H9 (cell line): ENCODE data around the gene SCN8A. TPM values are rescaled to one million over a fixed set of nuclear protein-coding genes. Genes with fewer than 3 reads are reported as not detected.

Experiments used
- DNase-seq: peaks from one replicate; pipeline ENCODE4 v3.0.0-alpha.2; 2017
- H2AFZ ChIP-seq: one replicate; pipeline ENCODE4 v1.6.1; 2013; ENCODE audit warnings: mild to moderate bottlenecking, low read length, control low read depth, moderate library complexity
- H2AK5ac ChIP-seq: 2 replicates; pipeline ENCODE4 v1.6.1; 2013; ENCODE audit warnings: low read length, control low read depth, mixed read lengths; ENCODE audit not compliant: insufficient read length
- H2BK120ac ChIP-seq: one replicate; pipeline ENCODE4 v1.6.1; 2013; ENCODE audit warnings: low read depth, mild to moderate bottlenecking, low read length, control low read depth, inconsistent platforms; ENCODE audit not compliant: poor library complexity, severe bottlenecking
- H2BK12ac ChIP-seq: 2 replicates; pipeline ENCODE4 v1.6.1; 2013; ENCODE audit warnings: low read length, control low read depth, mixed read lengths, low read depth; ENCODE audit not compliant: insufficient read length
- H2BK15ac ChIP-seq: 2 replicates; pipeline ENCODE4 v1.6.1; 2013; ENCODE audit warnings: low read depth, low read length, control low read depth
- H2BK20ac ChIP-seq: one replicate; pipeline ENCODE4 v1.6.1; 2013; ENCODE audit warnings: low read depth, mild to moderate bottlenecking, low read length, control low read depth, inconsistent platforms; ENCODE audit not compliant: poor library complexity, severe bottlenecking
- H2BK5ac ChIP-seq: 2 replicates; pipeline ENCODE4 v1.6.1; 2013; ENCODE audit warnings: low read length, control low read depth, mixed read lengths; ENCODE audit not compliant: insufficient read length
- H3K14ac ChIP-seq: 2 replicates; pipeline ENCODE4 v1.6.1; 2013; ENCODE audit warnings: low read length, control low read depth; ENCODE audit not compliant: insufficient read depth
- H3K18ac ChIP-seq: 2 replicates; pipeline ENCODE4 v1.6.1; 2013; ENCODE audit warnings: low read depth, mild to moderate bottlenecking, mixed read lengths, low read length, control low read depth; ENCODE audit not compliant: insufficient read length
- H3K23ac ChIP-seq: 2 replicates; pipeline ENCODE4 v1.6.1; 2013; ENCODE audit warnings: low read length, control low read depth, mixed read lengths, low read depth; ENCODE audit not compliant: insufficient read length
- H3K23me2 ChIP-seq: 2 replicates; pipeline ENCODE4 v1.6.1; 2013; ENCODE audit warnings: low read depth, mild to moderate bottlenecking, mixed read lengths, low read length, control low read depth; ENCODE audit not compliant: insufficient read length, poor library complexity, severe bottlenecking
- H3K27ac ChIP-seq: 2 replicates; pipeline ENCODE4 v1.5.1; 2013; ENCODE audit warnings: low read length, control low read depth, mixed read lengths, low read depth; ENCODE audit not compliant: insufficient read length
- H3K27me3 ChIP-seq: 2 replicates; pipeline ENCODE4 v1.6.1; 2013; ENCODE audit warnings: low read length, control low read depth, inconsistent platforms; ENCODE audit not compliant: insufficient read depth
- H3K4ac ChIP-seq: 2 replicates; pipeline ENCODE4 v1.6.1; 2013; ENCODE audit warnings: low read depth, mild to moderate bottlenecking, control low read depth, inconsistent platforms, low read length, moderate library complexity
- H3K4me1 ChIP-seq: 2 replicates; pipeline ENCODE4 v1.6.1; 2013; ENCODE audit warnings: low read length, control low read depth, inconsistent platforms; ENCODE audit not compliant: insufficient read depth
- H3K4me2 ChIP-seq: 2 replicates; pipeline ENCODE4 v1.6.1; 2013; ENCODE audit warnings: low read length, control low read depth, mixed read lengths; ENCODE audit not compliant: insufficient read length, insufficient read depth
- H3K56ac ChIP-seq: 2 replicates; pipeline ENCODE4 v1.6.1; 2013; ENCODE audit warnings: low read depth, mild to moderate bottlenecking, mixed read lengths, low read length, control low read depth; ENCODE audit not compliant: insufficient read length
- H3K79me1 ChIP-seq: 2 replicates; pipeline ENCODE4 v1.6.1; 2013; ENCODE audit warnings: low read depth, mild to moderate bottlenecking, moderate library complexity, low read length, control low read depth, inconsistent platforms; ENCODE audit not compliant: insufficient read depth, poor library complexity, severe bottlenecking
- H3K79me2 ChIP-seq: 2 replicates; pipeline ENCODE4 v1.6.1; 2013; ENCODE audit warnings: low read length, control low read depth, inconsistent platforms; ENCODE audit not compliant: insufficient read depth
- H3K9ac ChIP-seq: 2 replicates; pipeline ENCODE4 v1.6.1; 2013; ENCODE audit warnings: low read length, control low read depth, mixed read lengths; ENCODE audit not compliant: insufficient read length; ENCODE audit errors: extremely low read depth
- H3K9me3 ChIP-seq: one replicate; pipeline ENCODE4 v1.6.1; 2013; ENCODE audit warnings: low read depth, low read length, inconsistent platforms; ENCODE audit not compliant: control insufficient read depth
- H3T11ph ChIP-seq: one replicate; pipeline ENCODE4 v1.6.1; 2013; ENCODE audit warnings: mild to moderate bottlenecking, low read length, control low read depth, inconsistent platforms
- H4K20me1 ChIP-seq: one replicate; pipeline ENCODE4 v1.6.1; 2013; ENCODE audit not compliant: control insufficient read depth, insufficient read length, insufficient read depth
- H4K5ac ChIP-seq: 2 replicates; pipeline ENCODE4 v1.6.1; 2013; ENCODE audit warnings: low read depth, mild to moderate bottlenecking, mixed read lengths, low read length, control low read depth; ENCODE audit not compliant: insufficient read length
- H4K8ac ChIP-seq: replicated peaks from 2 replicates; pipeline ENCODE4 v1.6.1; 2013; ENCODE audit warnings: low read length, control low read depth, mixed read lengths, low read depth; ENCODE audit not compliant: insufficient read length
- H4K91ac ChIP-seq: 2 replicates; pipeline ENCODE4 v1.6.1; 2013; ENCODE audit warnings: low read depth, mild to moderate bottlenecking, moderate library complexity, mixed read lengths, low read length, control low read depth; ENCODE audit not compliant: insufficient read length
- H3K27ac Mint-ChIP-seq, 3 experiments: 2 replicates in 2 of 3; 3 replicates in 1 of 3; pipeline ENCODE4 v1.8.0; 2020 to 2021; ENCODE audit warnings: mixed read lengths in 3 of 3, mild to moderate bottlenecking in 1 of 3, moderate library complexity in 1 of 3
- H3K27me3 Mint-ChIP-seq: 2 replicates; pipeline ENCODE4 v1.8.0; 2021; ENCODE audit warnings: low read depth, mild to moderate bottlenecking, moderate library complexity, mixed read lengths
- H3K36me3 Mint-ChIP-seq, 3 experiments: 2 replicates in 2 of 3; 3 replicates in 1 of 3; pipeline ENCODE4 v1.8.0; 2020 to 2021; ENCODE audit warnings: low read depth in 3 of 3, mixed read lengths in 3 of 3; ENCODE audit not compliant: insufficient read depth in 1 of 3
- H3K4me1 Mint-ChIP-seq, 2 experiments: 2 replicates each; pipeline ENCODE4 v1.8.0; 2020; ENCODE audit warnings: mixed read lengths in 2 of 2
- H3K4me3 Mint-ChIP-seq, 2 experiments: 2 replicates in 1 of 2; 3 replicates in 1 of 2; pipeline ENCODE4 v1.8.0; 2020 to 2021; ENCODE audit warnings: mild to moderate bottlenecking in 2 of 2, mixed read lengths in 2 of 2, moderate library complexity in 1 of 2
- H3K9me3 Mint-ChIP-seq, 2 experiments: 2 replicates in 1 of 2; 3 replicates in 1 of 2; pipeline ENCODE4 v1.8.0; 2020; ENCODE audit warnings: mild to moderate bottlenecking in 2 of 2, mixed read lengths in 2 of 2, moderate library complexity in 1 of 2
- WGBS: extraction: QIAGEN DNeasy Blood & Tissue Kit; methylation state at CpG from one replicate; pipeline ENCODE4 v1.1.7; 2013; ENCODE audit warnings: missing lambda C conversion rate, low lambda C conversion rate, mixed read lengths; ENCODE audit not compliant: insufficient read length; ENCODE audit errors: extremely low coverage; 5-methylcytosine and 5-hydroxymethylcytosine counted together
- total RNA-seq: library from RNA; stranded (reverse); gene quantifications from 2 replicates; pipeline ENCODE4 v1.2.1, GENCODE V29; 2021
- TF ChIP-seq, protein P1 (sequence below): fragments of 200-600 bp; sonication (generic); conservative IDR thresholded peaks from 3 replicates; pipeline ENCODE4 v1.8.0; 2021; ENCODE audit warnings: antibody characterized with exemption, mild to moderate bottlenecking

SCN8A gene
- total RNA-seq, 1 experiment from 2014 or later, result 15.2 TPM

- no CpG with 5 or more reads among the region's 3 CpGs for WGBS
- no peak overlapping the region for H3K56ac ChIP-seq
- no peak overlapping the region for H2BK15ac ChIP-seq
- H3K4me2 ChIP-seq, result no peak overlapping the region
- H2BK20ac ChIP-seq, result no peak overlapping the region
- no peak overlapping the region for H4K8ac ChIP-seq
- H3K4me3 Mint-ChIP-seq, result no peak overlapping the region
- H3K4me1 Mint-ChIP-seq, result no peaks in the 10 kb centered on the region
- no peaks in the 10 kb centered on the region for H3K9me3 ChIP-seq
- H3K18ac ChIP-seq, result no peak overlapping the region
- no peaks in the 10 kb centered on the region for H3K79me2 ChIP-seq
- H3K9ac ChIP-seq, result no peak overlapping the region
- no peaks in the 10 kb centered on the region for H3K27me3 Mint-ChIP-seq
- no peak overlapping the region for H3K14ac ChIP-seq
- no peak overlapping the region for H3K23ac ChIP-seq
- no peaks in the 10 kb centered on the region for H4K20me1 ChIP-seq
- H3K9me3 Mint-ChIP-seq, result no peaks in the 10 kb centered on the region
- TF ChIP-seq, protein P1, sequence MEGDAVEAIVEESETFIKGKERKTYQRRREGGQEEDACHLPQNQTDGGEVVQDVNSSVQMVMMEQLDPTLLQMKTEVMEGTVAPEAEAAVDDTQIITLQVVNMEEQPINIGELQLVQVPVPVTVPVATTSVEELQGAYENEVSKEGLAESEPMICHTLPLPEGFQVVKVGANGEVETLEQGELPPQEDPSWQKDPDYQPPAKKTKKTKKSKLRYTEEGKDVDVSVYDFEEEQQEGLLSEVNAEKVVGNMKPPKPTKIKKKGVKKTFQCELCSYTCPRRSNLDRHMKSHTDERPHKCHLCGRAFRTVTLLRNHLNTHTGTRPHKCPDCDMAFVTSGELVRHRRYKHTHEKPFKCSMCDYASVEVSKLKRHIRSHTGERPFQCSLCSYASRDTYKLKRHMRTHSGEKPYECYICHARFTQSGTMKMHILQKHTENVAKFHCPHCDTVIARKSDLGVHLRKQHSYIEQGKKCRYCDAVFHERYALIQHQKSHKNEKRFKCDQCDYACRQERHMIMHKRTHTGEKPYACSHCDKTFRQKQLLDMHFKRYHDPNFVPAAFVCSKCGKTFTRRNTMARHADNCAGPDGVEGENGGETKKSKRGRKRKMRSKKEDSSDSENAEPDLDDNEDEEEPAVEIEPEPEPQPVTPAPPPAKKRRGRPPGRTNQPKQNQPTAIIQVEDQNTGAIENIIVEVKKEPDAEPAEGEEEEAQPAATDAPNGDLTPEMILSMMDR, result no peak
- H3K4ac ChIP-seq, result no peak overlapping the region
- no peak overlapping the region for H3T11ph ChIP-seq
- no peaks in the 10 kb centered on the region for H3K27me3 ChIP-seq
- no peak overlapping the region for H2AK5ac ChIP-seq
- H3K4me1 ChIP-seq, result no peaks in the 10 kb centered on the region
- H3K79me1 ChIP-seq, result no peaks in the 10 kb centered on the region
- no peak overlapping the region for H3K27ac Mint-ChIP-seq
- no peaks in the 10 kb centered on the region for H3K23me2 ChIP-seq
- DNase-seq, result no peak
- peaks cover 15 to 25% (median 21%) of the 10 kb centered on the region in 3 experiments for H3K36me3 Mint-ChIP-seq
- H2BK5ac ChIP-seq, result no peak overlapping the region
- H2BK120ac ChIP-seq, result no peak overlapping the region
- no peak overlapping the region for H4K5ac ChIP-seq
- no peak overlapping the region for H4K91ac ChIP-seq
- H2AFZ ChIP-seq, result no peak overlapping the region
- no peak overlapping the region for H3K27ac ChIP-seq
- H2BK12ac ChIP-seq, result no peak overlapping the region
These were observed 186.9 kb downstream of the SCN8A start for GRCh38 chr12:51777973-51778372.
